Naive B cell (primary cell): ENCODE data around the gene VIPAS39. TPM values are rescaled to one million over a fixed set of nuclear protein-coding genes. Genes with fewer than 3 reads are reported as not detected.

Experiments used
- polyA plus RNA-seq, 6 donors: library from polyadenylated mRNA; unstranded; fragments of 300-500 nt; fragmentation: Illumina TruSeq; gene quantifications; one replicate each; pipeline ENCODE4 v1.2.3, GENCODE V29; 2021; ENCODE audit warnings: low read depth in 6 of 6

VIPAS39 gene
- polyA plus RNA-seq, 6 donors from 2014 or later, result 8.6 to 13.9 (median 9.7) TPM

Other genes with a start within 250 kb of the VIPAS39 start
- gene NGB, start 186.4 kb downstream of the VIPAS39 start, polyA plus RNA-seq, result not detected
- 1 to 10 TPM in 5 of 6 donors, under 1 TPM in 1; 0.94 to 4.1 (median 3.0) TPM for gene POMT2, start 136.7 kb downstream of the VIPAS39 start, polyA plus RNA-seq
- 10 to 100 TPM; 11.4 to 30.9 (median 17.9) TPM for gene GSTZ1, start 136.6 kb downstream of the VIPAS39 start, polyA plus RNA-seq
- gene TMED8, start 80.5 kb downstream of the VIPAS39 start, polyA plus RNA-seq, result 10 to 100 TPM in 5 of 6 donors, 1 to 10 TPM in 1; 2.3 to 25.0 (median 21.6) TPM
- under 1 TPM in 2 of 6 donors, not detected in 4; 0.12 to 0.22 TPM for gene SAMD15, start 80.2 kb downstream of the VIPAS39 start, polyA plus RNA-seq
- gene NOXRED1, start 34.1 kb downstream of the VIPAS39 start, polyA plus RNA-seq, result under 1 TPM in 1 of 6 donors, not detected in 5; 0.23 TPM
- 100 to 1,000 TPM in 3 of 6 donors, 10 to 100 TPM in 3; 81.8 to 127 (median 104) TPM for gene AHSA1, start 492 bp upstream of the VIPAS39 start, polyA plus RNA-seq
- gene ISM2, start 41.2 kb upstream of the VIPAS39 start, polyA plus RNA-seq, result under 1 TPM in 1 of 6 donors, not detected in 5; 0.57 TPM
- gene SPTLC2, start 159.0 kb upstream of the VIPAS39 start, polyA plus RNA-seq, result 10 to 100 TPM in 5 of 6 donors, 1 to 10 TPM in 1; 2.1 to 37.2 (median 32.8) TPM